Smooth muscle cell (in vitro differentiated cells): ENCODE measurements around the gene CES4A. TPM values are rescaled to one million over a fixed set of nuclear protein-coding genes. Genes with fewer than 3 reads are reported as not detected.
A peak's percentile ranks its signal among the peaks of the same experiment; 100 is the strongest.

Experiments
- DNase-seq: peaks from one replicate; lab custom pipeline; 2025; ENCODE audit not compliant: unreplicated experiment; lab: John Stamatoyannopoulos, UW
- H2AFZ ChIP-seq: fragments of 200-600 bp; sonication (generic); 2 replicates; pipeline ENCODE4 v1.6.0; 2016; ENCODE audit warnings: antibody characterized with exemption, low read depth, mild to moderate bottlenecking
- H3F3A ChIP-seq: fragments of 200-600 bp; sonication (generic); 2 replicates; pipeline ENCODE4 v1.6.0; 2017; ENCODE audit warnings: antibody characterized with exemption, low read depth
- H3K27ac ChIP-seq: fragments of 200-600 bp; sonication (generic); 2 replicates; pipeline ENCODE4 v1.5.1; 2016; ENCODE audit warnings: low read depth, mild to moderate bottlenecking
- H3K27me3 ChIP-seq: fragments of 200-600 bp; sonication (generic); 2 replicates; pipeline ENCODE4 v1.6.1; 2016; ENCODE audit warnings: low read depth, mild to moderate bottlenecking
- H3K36me3 ChIP-seq: fragments of 200-600 bp; sonication (generic); 2 replicates; pipeline ENCODE4 v1.5.1; 2016; ENCODE audit warnings: low read depth
- H3K4me1 ChIP-seq: fragments of 200-600 bp; sonication (generic); 2 replicates; pipeline ENCODE4 v1.5.1; 2016; ENCODE audit warnings: low read depth
- H3K4me2 ChIP-seq: fragments of 200-600 bp; sonication (generic); 2 replicates; pipeline ENCODE4 v1.6.0; 2016; ENCODE audit warnings: mild to moderate bottlenecking
- H3K4me3 ChIP-seq: fragments of 200-600 bp; sonication (generic); 2 replicates; pipeline ENCODE4 v1.5.1; 2016; ENCODE audit warnings: mild to moderate bottlenecking
- H3K79me2 ChIP-seq: fragments of 200-600 bp; sonication (generic); 2 replicates; pipeline ENCODE4 v1.6.0; 2016; ENCODE audit warnings: low read depth, mild to moderate bottlenecking
- H3K9ac ChIP-seq: fragments of 200-600 bp; sonication (generic); 2 replicates; pipeline ENCODE4 v1.6.0; 2016; ENCODE audit warnings: low read depth
- H3K9me3 ChIP-seq: fragments of 200-600 bp; sonication (generic); replicated peaks from 2 replicates; pipeline ENCODE4 v1.5.1; 2016; ENCODE audit warnings: low read depth
- H4K20me1 ChIP-seq: fragments of 200-600 bp; sonication (generic); 2 replicates; pipeline ENCODE4 v1.6.0; 2016; ENCODE audit warnings: low read depth
- WGBS: methylation state at CpG from one replicate; pipeline ENCODE4 v1.1.7; 2016; ENCODE audit warnings: low lambda C conversion rate; 5-methylcytosine and 5-hydroxymethylcytosine counted together
- polyA plus RNA-seq: library from polyadenylated mRNA; unstranded; fragments of >200 nt; fragmentation: Nextera tagmentation; extraction: Ambion mirVana; gene quantifications from 2 replicates; pipeline ENCODE4 v1.2.1, GENCODE V29; 2016
- total RNA-seq: library from RNA; depleted of rRNA; stranded (reverse); fragments of >200 nt; gene quantifications from 2 replicates; pipeline ENCODE4 v1.2.3, GENCODE V29; 2014
- TF ChIP-seq, protein P1 (sequence below): fragments of 200-600 bp; sonication (generic); IDR thresholded peaks from 2 replicates; pipeline ENCODE4 v1.5.1; 2017; ENCODE audit warnings: borderline replicate concordance, mild to moderate bottlenecking, antibody characterized with exemption; ENCODE audit not compliant: insufficient read depth, poor library complexity, severe bottlenecking

Gene CES4A
- total and polyA plus RNA-seq, 2 experiments from 2014 or later, result 0.63 to 0.93 TPM

DNA sequence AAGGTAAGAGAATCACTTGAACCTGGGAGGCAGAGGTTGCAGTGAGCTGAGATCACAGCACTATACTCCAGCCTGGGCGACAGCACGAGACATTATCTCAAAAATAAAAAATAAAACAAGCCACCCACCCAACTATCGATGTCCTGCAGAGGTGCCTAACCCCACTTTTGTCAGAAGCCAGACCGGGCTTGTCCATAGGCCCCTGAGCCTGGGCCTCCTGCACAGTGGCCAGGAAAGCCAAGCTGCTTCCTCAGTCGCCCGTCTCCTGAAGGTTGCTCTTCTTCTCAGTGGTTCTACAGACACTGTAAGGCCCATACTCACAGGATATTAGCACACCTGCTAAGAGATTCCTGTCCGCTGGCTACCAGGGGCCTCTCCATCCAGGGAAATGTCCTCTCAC is 41.8 kb upstream of the CES4A start:
- no peak for DNase-seq
- no peaks in the 10 kb centered on the region for H3K79me2 ChIP-seq
- no peak overlapping the region for H2AFZ ChIP-seq
- H3K4me2 ChIP-seq, result no peak overlapping the region
- no peak overlapping the region for H3K27ac ChIP-seq
- no peak overlapping the region for H3K4me3 ChIP-seq
- 95% methylated on average over 7 of the region's 7 CpGs for WGBS
- no peaks in the 10 kb centered on the region for H3K36me3 ChIP-seq
- peaks cover 20% of the 10 kb centered on the region for H3K27me3 ChIP-seq
- no peaks in the 10 kb centered on the region for H4K20me1 ChIP-seq
- H3K9ac ChIP-seq, result no peak overlapping the region
- no peaks in the 10 kb centered on the region for H3K4me1 ChIP-seq
- peaks cover 2% of the 10 kb centered on the region for H3F3A ChIP-seq
- TF ChIP-seq, protein P1, sequence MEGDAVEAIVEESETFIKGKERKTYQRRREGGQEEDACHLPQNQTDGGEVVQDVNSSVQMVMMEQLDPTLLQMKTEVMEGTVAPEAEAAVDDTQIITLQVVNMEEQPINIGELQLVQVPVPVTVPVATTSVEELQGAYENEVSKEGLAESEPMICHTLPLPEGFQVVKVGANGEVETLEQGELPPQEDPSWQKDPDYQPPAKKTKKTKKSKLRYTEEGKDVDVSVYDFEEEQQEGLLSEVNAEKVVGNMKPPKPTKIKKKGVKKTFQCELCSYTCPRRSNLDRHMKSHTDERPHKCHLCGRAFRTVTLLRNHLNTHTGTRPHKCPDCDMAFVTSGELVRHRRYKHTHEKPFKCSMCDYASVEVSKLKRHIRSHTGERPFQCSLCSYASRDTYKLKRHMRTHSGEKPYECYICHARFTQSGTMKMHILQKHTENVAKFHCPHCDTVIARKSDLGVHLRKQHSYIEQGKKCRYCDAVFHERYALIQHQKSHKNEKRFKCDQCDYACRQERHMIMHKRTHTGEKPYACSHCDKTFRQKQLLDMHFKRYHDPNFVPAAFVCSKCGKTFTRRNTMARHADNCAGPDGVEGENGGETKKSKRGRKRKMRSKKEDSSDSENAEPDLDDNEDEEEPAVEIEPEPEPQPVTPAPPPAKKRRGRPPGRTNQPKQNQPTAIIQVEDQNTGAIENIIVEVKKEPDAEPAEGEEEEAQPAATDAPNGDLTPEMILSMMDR, result no peak
- no peaks in the 10 kb centered on the region for H3K9me3 ChIP-seq

DNA sequence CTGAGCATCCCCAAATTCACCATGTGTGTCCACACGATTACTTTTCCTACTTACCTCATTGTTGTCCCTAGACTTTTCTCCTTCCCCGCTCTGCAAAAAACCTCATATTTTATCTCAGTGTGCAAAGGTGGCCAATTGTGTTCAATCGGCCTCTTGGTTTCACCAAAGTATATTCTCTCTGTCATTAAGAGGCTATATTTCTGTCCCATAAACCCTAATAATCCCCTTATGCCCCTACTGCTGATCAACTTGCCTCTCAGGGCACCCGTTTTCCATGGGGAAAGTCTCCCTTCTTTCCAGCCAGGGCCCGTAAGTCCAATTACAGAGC is 41.5 kb upstream of the CES4A start:
- no peak overlapping the region for H3K9ac ChIP-seq
- no peak for DNase-seq
- no peak overlapping the region for H3K27ac ChIP-seq
- H3K4me3 ChIP-seq, result no peak overlapping the region
- 59% methylated on average over 5 of the region's 5 CpGs for WGBS
- H3K4me1 ChIP-seq, result no peaks in the 10 kb centered on the region
- H2AFZ ChIP-seq, result no peak overlapping the region
- no peaks in the 10 kb centered on the region for H3K36me3 ChIP-seq
- TF ChIP-seq, protein P1, result no peak
- peaks cover 20% of the 10 kb centered on the region for H3K27me3 ChIP-seq
- H3F3A ChIP-seq, result peaks cover 2% of the 10 kb centered on the region
- H3K4me2 ChIP-seq, result no peak overlapping the region
- H3K9me3 ChIP-seq, result no peaks in the 10 kb centered on the region
- H3K79me2 ChIP-seq, result no peaks in the 10 kb centered on the region
- H4K20me1 ChIP-seq, result no peaks in the 10 kb centered on the region

DNA sequence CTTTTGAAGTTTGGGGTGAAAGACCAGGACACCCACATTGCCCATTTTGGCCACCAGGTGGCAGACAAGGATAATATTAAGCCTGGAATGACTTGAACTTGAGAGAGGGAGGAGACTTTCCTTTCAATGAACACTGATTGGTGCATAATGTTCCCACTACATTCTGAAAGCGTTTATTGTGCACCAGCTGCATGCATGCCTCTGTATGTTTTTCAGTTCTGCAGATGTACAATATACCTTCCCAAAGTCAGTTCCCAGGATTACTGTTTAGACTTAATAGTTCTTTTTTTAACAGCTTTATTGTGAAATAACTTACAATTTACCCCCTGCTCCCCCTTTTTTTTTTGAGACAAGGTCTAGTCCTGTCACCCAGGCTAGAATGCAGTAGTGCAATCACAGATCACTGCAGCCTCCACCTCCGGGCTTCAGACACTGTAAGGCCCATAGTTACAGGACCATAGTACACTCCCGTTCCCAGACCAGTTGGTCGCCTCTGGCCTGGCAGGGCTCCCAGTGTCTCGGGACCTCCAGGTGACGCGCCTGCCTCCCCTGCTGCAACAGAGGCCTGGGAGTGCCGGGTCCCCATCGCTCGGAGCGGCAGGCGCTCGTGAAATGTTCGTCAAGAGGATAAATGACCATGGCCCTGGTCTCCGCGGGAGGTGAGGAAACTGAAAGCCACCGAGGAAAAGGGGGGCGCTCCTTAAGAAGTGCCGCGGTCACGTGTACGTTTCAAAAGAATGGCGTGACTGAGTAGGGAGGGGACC is 40.9 kb upstream of the CES4A start:
- H3K79me2 ChIP-seq, result no peaks in the 10 kb centered on the region
- peak overlapping the region; percentile 48 for H3K4me3 ChIP-seq
- 39% methylated on average over 23 of the region's 23 CpGs for WGBS
- TF ChIP-seq, protein P1, result peak; percentile 94
- peak; percentile 37 for DNase-seq
- H3F3A ChIP-seq, result peaks cover 2% of the 10 kb centered on the region
- no peaks in the 10 kb centered on the region for H4K20me1 ChIP-seq
- H3K4me1 ChIP-seq, result no peaks in the 10 kb centered on the region
- H3K4me2 ChIP-seq, result peak overlapping the region; percentile 85
- no peak overlapping the region for H3K27ac ChIP-seq
- no peak overlapping the region for H3K9ac ChIP-seq
- H2AFZ ChIP-seq, result no peak overlapping the region
- peaks cover 20% of the 10 kb centered on the region for H3K27me3 ChIP-seq
- H3K36me3 ChIP-seq, result no peaks in the 10 kb centered on the region
- H3K9me3 ChIP-seq, result no peaks in the 10 kb centered on the region
